ENCODE measurements around the gene HMX3. TPM values are rescaled to one million over a fixed set of nuclear protein-coding genes. Genes with fewer than 3 reads are reported as not detected.
A peak's percentile ranks its signal among the peaks of the same experiment; 100 is the strongest.

HMX3 gene
- total RNA-seq, 1 experiment from 2014 or later, result not detected

GRCh38 chr10:123154092-123154710 is 18.4 kb downstream of the HMX3 start, which contains the start of gene BUB3:
Gene BUB3 (plus strand): TSS chr10:123154402. CDS start chr10:123154918, 516 bp downstream.
- Mint-ChIP-seq H3K4me1 (ENCODE audit: insufficient read depth, unreplicated experiment) (peaks cover 32% of the 10 kb centered on the region), H3K27me3 (ENCODE audit: insufficient read depth, unreplicated experiment) (peaks cover 2% of the 10 kb centered on the region), H3K9me3 (ENCODE audit: unreplicated experiment) (no peaks in the 10 kb centered on the region), H3K27ac (ENCODE audit: low read depth, unreplicated experiment) (peak within 1 kb of the TSS; percentile 92), H3K4me3 (ENCODE audit: unreplicated experiment) (peak within 1 kb of the TSS; percentile 95), H3K36me3 (ENCODE audit: insufficient read depth, unreplicated experiment) (peaks cover 36% of the 10 kb centered on the region)
- ChIA-PET POLR2A (interaction anchor here (0.6 to 3.6 kb wide), 24 partner anchors 8 to 842 kb away, joined by 3 to 39 read pairs (median 4); partner anchors contain the start of genes ACADSB and IKZF5), CTCF (interaction anchor here (0.6 to 1.8 kb wide), 10 partner anchors 9 to 357 kb away, joined by 3 to 12 read pairs (median 4); no protein-coding TSS in a partner anchor)
- TF ChIP-seq CTCF (IDR thresholded peaks at IDR 0.05; ENCODE audit: unreplicated experiment), result no peak
- peak; percentile 99 for DNase-seq (ENCODE audit: unreplicated experiment)
- intact Hi-C loops (cut with micrococcal nuclease), result loop anchor here (2.0 to 10.0 kb wide), 2 partner anchors 131 to 227 kb away; no protein-coding TSS in a partner anchor
- BruUV-seq (replicated peaks), result no TSS peak

GRCh38 chr10:123154711-123155505 is 19.1 kb downstream of the HMX3 start:
- Mint-ChIP-seq H3K4me3 (ENCODE audit: unreplicated experiment) (peak overlapping the region; percentile 95), H3K36me3 (ENCODE audit: insufficient read depth, unreplicated experiment) (peaks cover 43% of the 10 kb centered on the region), H3K9me3 (ENCODE audit: unreplicated experiment) (no peaks in the 10 kb centered on the region), H3K27ac (ENCODE audit: low read depth, unreplicated experiment) (peak overlapping the region; percentile 92), H3K4me1 (ENCODE audit: insufficient read depth, unreplicated experiment) (peaks cover 32% of the 10 kb centered on the region), H3K27me3 (ENCODE audit: insufficient read depth, unreplicated experiment) (no peaks in the 10 kb centered on the region)
- DNase-seq (ENCODE audit: unreplicated experiment), result peak; percentile 47
- no TSS peak for BruUV-seq (replicated peaks)
- no peak for TF ChIP-seq CTCF (IDR thresholded peaks at IDR 0.05; ENCODE audit: unreplicated experiment)
- intact Hi-C loops (cut with micrococcal nuclease), result loop anchor here (2.0 to 10.0 kb wide), 2 partner anchors 130 to 226 kb away; no protein-coding TSS in a partner anchor
- ChIA-PET POLR2A (interaction anchor here (0.6 to 3.6 kb wide), 11 partner anchors 18 to 1180 kb away, joined by 3 to 39 read pairs (median 3); partner anchors contain the start of genes ACADSB and IKZF5), CTCF (interaction anchor here (0.6 to 1.8 kb wide), 5 partner anchors 10 to 405 kb away, joined by 3 to 12 read pairs (median 3); no protein-coding TSS in a partner anchor)

GRCh38 chr10:123156078-123156477 is 20.3 kb downstream of the HMX3 start:
- TF ChIP-seq CTCF (IDR thresholded peaks at IDR 0.05; ENCODE audit: unreplicated experiment), result no peak
- Mint-ChIP-seq H3K4me3 (ENCODE audit: unreplicated experiment) (peak overlapping the region; percentile 95), H3K27me3 (ENCODE audit: insufficient read depth, unreplicated experiment) (no peaks in the 10 kb centered on the region), H3K4me1 (ENCODE audit: insufficient read depth, unreplicated experiment) (peaks cover 32% of the 10 kb centered on the region), H3K27ac (ENCODE audit: low read depth, unreplicated experiment) (peak overlapping the region; percentile 92), H3K36me3 (ENCODE audit: insufficient read depth, unreplicated experiment) (peaks cover 55% of the 10 kb centered on the region), H3K9me3 (ENCODE audit: unreplicated experiment) (no peaks in the 10 kb centered on the region)
- TSS peak; percentile 23 for BruUV-seq (replicated peaks)
- ChIA-PET POLR2A (interaction anchor here (0.6 to 3.6 kb wide), 7 partner anchors 12 to 225 kb away, joined by 3 to 39 read pairs (median 3); partner anchors contain the start of genes ACADSB and IKZF5), CTCF (interaction anchor here (0.6 to 1.8 kb wide), 9 partner anchors 9 to 402 kb away, joined by 3 to 9 read pairs (median 4); no protein-coding TSS in a partner anchor)
- intact Hi-C loops (cut with micrococcal nuclease), result loop anchor here (10.0 kb wide), 1 partner anchor 129 kb away; no protein-coding TSS in a partner anchor
- peak; percentile 32 for DNase-seq (ENCODE audit: unreplicated experiment)

Measured in MCF 10A (cell line).